ENCODE data around the gene NSD2.

The NSD2 gene

GRCh38 chr4:1975880-1976279 is 104.7 kb downstream of the NSD2 start:
- DNase-seq, result peak in 7 of 42 donors; percentile 2 to 26 (median 9)
- intact Hi-C loops (cut with DNase I), result no loop called here

DNA sequence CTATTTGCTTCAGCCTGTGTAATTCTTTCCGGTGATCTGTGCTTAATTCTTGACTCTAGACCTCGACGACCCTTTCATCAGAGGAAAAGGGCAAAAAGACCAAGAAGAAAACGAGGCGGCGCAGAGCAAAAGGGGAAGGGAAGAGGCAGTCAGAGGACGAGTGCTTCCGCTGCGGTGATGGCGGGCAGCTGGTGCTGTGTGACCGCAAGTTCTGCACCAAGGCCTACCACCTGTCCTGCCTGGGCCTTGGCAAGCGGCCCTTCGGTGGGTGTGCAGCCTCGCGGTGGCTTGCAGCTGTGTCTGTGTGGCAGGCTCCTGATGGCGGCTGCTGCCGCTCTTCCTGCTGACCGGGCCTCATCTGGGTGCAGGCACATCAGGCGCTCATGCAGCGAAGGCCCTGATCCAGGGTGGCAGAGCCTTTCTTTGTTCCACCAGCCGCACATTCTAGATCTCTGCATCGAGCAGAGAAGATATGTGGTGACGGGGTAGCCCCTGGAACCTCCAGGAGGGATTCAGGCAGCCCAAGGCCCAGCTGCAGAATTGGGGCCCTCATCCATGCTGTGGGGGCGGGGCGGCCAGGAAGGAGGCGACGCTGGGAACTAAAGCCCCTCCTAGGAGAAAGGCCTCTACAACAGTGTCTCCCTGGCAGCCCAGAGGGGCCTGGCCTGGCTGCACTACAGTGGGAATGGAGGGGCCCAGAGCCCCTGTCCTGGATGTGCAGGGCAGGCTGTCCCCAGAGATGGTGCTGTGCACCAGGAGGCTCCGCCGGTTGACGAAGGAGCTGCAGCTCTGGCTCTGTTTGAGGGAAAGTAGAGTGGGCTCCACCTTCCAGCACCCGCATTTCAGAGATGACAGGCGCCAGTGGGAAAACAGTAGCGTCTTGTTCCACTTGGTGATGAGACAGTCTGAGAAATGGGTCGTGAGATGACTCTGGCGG is 105.5 kb downstream of the NSD2 start:
- DNase-seq, result peak in 7 of 42 donors; percentile 1 to 28 (median 9)
- intact Hi-C loops (cut with DNase I), result no loop called here

GRCh38 chr4:1978226-1978625 is 107.0 kb downstream of the NSD2 start:
- peak in 4 of 42 donors; percentile 5 to 28 (median 17) for DNase-seq
- intact Hi-C loops (cut with DNase I), result no loop called here

- intact Hi-C loops (cut with DNase I), result no loop called here
- DNase-seq, result peak in 3 of 42 donors; percentile 8 to 41 (median 24)
Observed at GRCh38 chr4:1978741-1979476, 107.7 kb downstream of the NSD2 start.

DNA sequence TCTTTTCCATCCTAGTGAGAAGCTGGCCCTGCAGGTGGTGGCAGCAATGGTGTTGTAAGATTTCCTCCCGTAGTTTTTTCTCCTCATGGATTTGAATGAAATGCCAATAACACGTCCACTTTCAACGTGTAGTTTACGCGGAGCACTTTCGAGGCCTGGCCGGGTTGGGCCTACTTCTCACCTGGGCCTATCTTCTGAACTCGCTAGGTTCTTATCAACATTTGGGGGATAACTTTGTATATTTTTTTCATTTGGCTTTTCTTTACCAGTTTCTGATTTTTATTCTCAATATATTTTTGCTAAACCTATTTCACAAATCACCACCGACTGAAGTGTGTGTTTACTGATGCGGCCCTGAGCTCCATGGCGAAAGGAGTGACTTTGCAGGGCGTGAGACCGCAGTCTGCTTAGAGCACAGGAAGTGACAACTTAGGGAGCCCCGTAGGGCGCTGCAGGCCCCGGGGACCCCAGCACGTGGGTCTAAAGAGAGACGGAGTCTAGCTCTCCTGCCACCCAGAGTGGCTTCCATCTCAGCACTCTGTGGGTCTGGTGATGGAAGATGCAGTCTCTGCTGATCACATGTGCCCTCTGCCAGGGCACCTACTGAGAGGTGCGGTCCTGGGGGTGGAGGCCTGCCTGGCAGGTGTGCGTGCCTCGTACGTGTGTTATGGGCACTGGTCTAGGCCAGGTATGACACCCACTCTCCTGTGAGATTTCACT is 108.4 kb downstream of the NSD2 start:
- intact Hi-C loops (cut with DNase I), result no loop called here

DNA sequence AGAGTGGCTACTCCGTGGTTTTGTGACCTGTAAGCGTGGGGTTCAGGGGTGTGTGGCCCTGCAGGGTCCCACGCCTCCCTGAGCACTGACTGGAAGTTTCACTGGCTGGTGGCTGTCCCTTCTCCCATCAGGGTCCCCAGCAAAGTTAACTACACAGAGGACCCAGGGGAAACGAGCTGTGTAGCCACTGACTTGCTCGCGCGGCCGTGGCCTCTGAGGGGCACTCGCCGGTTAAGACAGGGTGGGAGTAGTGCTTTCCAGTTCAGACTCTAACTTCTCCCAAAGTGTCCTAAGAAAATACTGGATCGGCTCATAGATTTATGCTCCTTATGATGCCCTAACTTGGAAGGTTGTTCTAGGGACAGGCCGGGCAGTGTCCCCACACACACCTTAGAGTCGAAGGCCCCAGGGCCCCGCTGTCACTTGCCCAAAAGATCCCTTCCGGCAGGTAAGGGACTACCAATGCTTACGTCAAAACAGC is 109.4 kb downstream of the NSD2 start:
- intact Hi-C loops (cut with DNase I), result no loop called here
- peak in 4 of 42 donors; percentile 4 to 34 (median 18) for DNase-seq

More for the DNA sequence above, 108.4 kb downstream of the NSD2 start:
- DNase-seq, result peak in 5 of 42 donors; percentile 7 to 42 (median 16)

- intact Hi-C loops (cut with DNase I), result no loop called here
Observed at GRCh38 chr4:1981251-1982058, 110.3 kb downstream of the NSD2 start.

DNA sequence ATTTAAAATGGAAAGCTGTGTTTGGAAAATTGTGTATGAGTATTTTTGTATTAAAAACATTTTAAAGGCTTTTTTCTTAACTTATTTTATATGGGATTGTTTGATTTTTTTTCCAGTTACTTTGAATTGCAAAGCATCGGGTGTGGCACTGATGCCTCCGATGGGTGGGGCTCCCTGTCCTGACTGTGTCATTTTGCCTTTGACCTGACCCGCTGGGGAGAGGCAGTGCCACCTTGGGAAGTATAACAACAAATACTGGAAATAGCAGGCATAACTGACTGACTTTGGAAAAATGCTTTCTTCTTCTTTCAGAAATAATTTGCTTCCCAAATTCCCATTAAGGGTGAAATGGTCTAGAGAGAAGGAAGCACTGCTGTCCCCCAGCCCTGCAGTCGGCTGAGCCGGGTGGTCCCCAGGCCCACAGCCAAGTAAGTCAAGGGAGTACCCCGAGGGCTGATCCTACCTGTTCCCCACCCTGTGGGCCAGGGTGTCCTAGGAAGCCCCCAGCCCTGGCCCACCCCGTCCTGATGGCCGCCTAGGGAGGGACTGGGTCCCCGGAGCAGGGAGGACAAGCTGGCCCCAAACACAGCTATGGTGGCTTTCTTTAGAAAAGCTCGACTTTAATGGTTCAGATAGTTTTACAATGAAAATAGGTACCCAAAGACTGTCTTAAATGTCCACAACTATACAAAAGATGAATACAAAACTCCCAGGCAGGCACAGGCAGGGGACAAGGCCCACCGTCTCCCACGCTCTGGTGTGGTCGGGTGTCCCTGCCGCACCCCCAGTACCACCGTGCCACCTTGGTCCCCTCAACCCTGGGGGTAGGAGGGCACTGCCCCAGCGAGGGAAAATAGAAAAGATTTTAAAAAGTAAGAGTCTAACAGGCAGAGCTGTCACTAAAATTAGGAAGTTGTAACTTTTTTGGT is 111.2 kb downstream of the NSD2 start:
- intact Hi-C loops (cut with DNase I), result no loop called here
- DNase-seq, result peak in 3 of 42 donors; percentile 5 to 35 (median 22)

More at GRCh38 chr4:1981251-1982058, 110.3 kb downstream of the NSD2 start:
- peak in 5 of 42 donors; percentile 7 to 42 (median 29) for DNase-seq

DNA sequence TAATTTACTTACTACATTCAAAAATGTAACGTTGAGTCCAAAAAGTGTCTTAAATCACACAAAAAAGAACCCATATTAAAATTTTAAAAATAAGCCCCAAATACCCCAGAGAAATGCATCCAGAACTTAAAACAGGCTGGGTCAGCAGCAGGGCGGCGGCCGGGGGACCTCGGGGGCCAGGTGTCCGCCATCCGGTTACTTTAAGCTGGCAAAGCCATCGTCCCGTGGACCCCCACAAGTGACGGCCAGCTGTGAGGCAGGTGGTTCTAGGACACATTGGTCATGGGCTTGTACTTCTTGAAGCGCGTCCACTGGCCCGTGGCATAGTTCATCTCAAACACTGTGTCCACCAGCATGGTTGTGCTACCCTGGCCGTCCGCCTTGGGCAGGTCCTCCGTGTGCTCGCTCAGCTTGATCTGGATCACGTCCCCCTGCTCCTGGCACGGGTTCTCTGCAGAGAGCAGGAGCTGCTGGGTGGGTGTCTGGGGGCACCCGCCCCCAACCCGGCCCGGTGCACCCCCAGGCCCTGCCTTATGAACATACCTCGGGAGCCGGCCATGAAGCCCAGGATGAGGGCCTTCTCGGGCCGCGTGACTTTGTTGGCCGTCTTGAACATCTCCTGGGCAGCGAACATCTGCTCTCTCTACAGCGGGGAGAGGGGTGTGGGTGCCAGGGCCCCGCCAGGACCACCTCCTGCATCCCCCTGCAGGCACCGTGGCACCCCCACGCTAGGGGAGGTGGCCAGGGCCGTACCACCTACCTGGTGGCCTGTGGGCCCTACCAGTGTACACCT is 112.1 kb downstream of the NSD2 start:
- intact Hi-C loops (cut with DNase I), result no loop called here
- DNase-seq, result peak in 5 of 42 donors; percentile 7 to 42 (median 21)

GRCh38 chr4:1983846-1984405 is 112.7 kb downstream of the NSD2 start:
- peak in 4 of 42 donors; percentile 4 to 39 (median 20) for DNase-seq
- intact Hi-C loops (cut with DNase I), result no loop called here

DNA sequence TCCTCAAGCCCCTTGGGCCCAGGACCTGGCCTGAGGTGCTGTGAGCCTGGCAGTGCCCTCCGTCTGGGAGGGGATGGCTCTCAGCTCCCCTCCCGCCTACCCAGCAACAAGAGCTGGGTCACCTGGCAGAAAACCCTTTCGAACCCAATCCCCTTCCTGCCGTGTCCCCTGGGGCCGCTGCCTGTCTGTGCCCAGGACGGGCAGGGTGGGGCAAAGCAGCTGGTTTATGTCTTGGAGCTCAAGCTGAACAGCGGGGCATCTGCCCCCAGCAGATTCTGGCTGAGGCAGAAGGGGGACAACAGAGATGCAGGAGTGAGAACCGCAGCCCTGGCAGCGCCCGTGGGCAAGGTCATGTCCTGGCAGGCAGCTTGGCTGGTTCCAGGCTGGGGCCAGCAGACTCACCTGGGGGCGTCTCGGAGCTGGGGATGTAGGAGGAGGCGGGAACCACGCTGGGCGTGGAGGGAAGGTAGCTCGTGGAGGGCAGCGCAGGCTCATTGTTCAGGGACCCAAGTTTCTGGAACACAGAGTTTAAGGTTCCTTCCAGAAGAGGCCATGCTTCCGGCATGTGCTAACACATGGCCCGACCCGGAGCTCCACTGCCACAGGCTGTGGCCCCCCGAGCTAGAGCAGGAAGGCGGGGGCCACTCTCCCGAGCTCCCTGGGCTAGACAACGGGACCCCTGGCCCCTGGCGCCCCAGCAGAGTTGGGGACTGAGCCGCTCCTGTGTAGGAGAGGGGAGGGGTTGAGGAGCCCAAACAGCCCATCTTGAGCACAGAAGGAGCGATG is 113.4 kb downstream of the NSD2 start:
- peak in 5 of 42 donors; percentile 4 to 38 (median 26) for DNase-seq
- intact Hi-C loops (cut with DNase I), result no loop called here

GRCh38 chr4:1985294-1985693 is 114.1 kb downstream of the NSD2 start:
- intact Hi-C loops (cut with DNase I), result no loop called here
- DNase-seq, result peak in 6 of 42 donors; percentile 6 to 36 (median 19)

GRCh38 chr4:1985780-1986577 is 114.8 kb downstream of the NSD2 start:
- DNase-seq, result peak in 4 of 42 donors; percentile 3 to 33 (median 23)
- intact Hi-C loops (cut with DNase I), result no loop called here

GRCh38 chr4:1986578-1987210 is 115.5 kb downstream of the NSD2 start:
- peak in 5 of 42 donors; percentile 7 to 38 (median 14) for DNase-seq
- intact Hi-C loops (cut with DNase I), result no loop called here
